SK-N-SH treated with all-trans-retinoic acid at 6 μM for 48 hours (cell line): ENCODE measurements around the gene ZEB2.
A peak's percentile ranks its signal among the peaks of the same experiment; 100 is the strongest.

ENCODE experiments used
- ATAC-seq: fragments of 200-7000 bp; cut with Tn5 transposase; 3 replicates; pipeline ENCODE4 v1.9.1; 2020; ENCODE audit warnings: mild to moderate bottlenecking, moderate library complexity
- ARNTL ChIP-seq: fragments of 450-650 bp; formaldehyde crosslinking; IDR thresholded peaks from 2 replicates; pipeline ENCODE4 v1.5.0; 2020; ENCODE audit warnings: low read depth, mild to moderate bottlenecking, moderate library complexity, borderline replicate concordance
- BACH2 ChIP-seq: fragments of 250-450 bp; sonication (Bioruptor Pico); IDR thresholded peaks from 2 replicates; pipeline ENCODE4 v1.9.0; 2021; ENCODE audit warnings: mild to moderate bottlenecking, borderline replicate concordance
- CSDC2 ChIP-seq: fragments of 250-450 bp; sonication (Bioruptor Pico); IDR thresholded peaks from 2 replicates; pipeline ENCODE4 v1.5.0; 2020; ENCODE audit warnings: mild to moderate bottlenecking, moderate library complexity
- ESRRG ChIP-seq: fragments of 250-450 bp; sonication (Bioruptor Pico); IDR thresholded peaks from 2 replicates; pipeline ENCODE4 v1.6.1; 2021; ENCODE audit warnings: mild to moderate bottlenecking
- GLIS3 ChIP-seq: fragments of 250-450 bp; sonication (Bioruptor Pico); IDR thresholded peaks from 2 replicates; pipeline ENCODE4 v1.5.0; 2020; ENCODE audit warnings: mild to moderate bottlenecking, moderate library complexity
- ISL1 ChIP-seq: fragments of 250-450 bp; sonication (Bioruptor Pico); IDR thresholded peaks from 2 replicates; pipeline ENCODE4 v2.1.2; 2022; ENCODE audit warnings: mild to moderate bottlenecking, moderate library complexity
- OSR1 ChIP-seq: fragments of 250-450 bp; sonication (Bioruptor Pico); IDR thresholded peaks from 2 replicates; pipeline ENCODE4 v1.8.0; 2022; ENCODE audit warnings: moderate library complexity, mild to moderate bottlenecking, inconsistent platforms
- PPARA ChIP-seq: fragments of 250-450 bp; sonication (Bioruptor Pico); IDR thresholded peaks from 2 replicates; pipeline ENCODE4 v1.5.0; 2020; ENCODE audit warnings: mild to moderate bottlenecking, borderline replicate concordance
- RARB ChIP-seq: fragments of 250-450 bp; sonication (Bioruptor Pico); IDR thresholded peaks from 2 replicates; pipeline ENCODE4 v1.8.0; 2021; ENCODE audit warnings: mild to moderate bottlenecking, moderate library complexity
- SNAI2 ChIP-seq: fragments of 250-450 bp; sonication (Bioruptor Pico); IDR thresholded peaks from 2 replicates; pipeline ENCODE4 v1.5.0; 2020; ENCODE audit warnings: mild to moderate bottlenecking, moderate library complexity
- TCF4 ChIP-seq: fragments of 250-450 bp; sonication (Bioruptor Pico); IDR thresholded peaks from 2 replicates; pipeline ENCODE4 v1.8.0; 2021; ENCODE audit warnings: mild to moderate bottlenecking, moderate library complexity, borderline replicate concordance
- ZC3H10 ChIP-seq: fragments of 250-450 bp; sonication (Bioruptor Pico); IDR thresholded peaks from 2 replicates; pipeline ENCODE4 v1.5.1; 2021; ENCODE audit warnings: mild to moderate bottlenecking, moderate library complexity
- ZFP3 ChIP-seq: fragments of 250-450 bp; sonication (Bioruptor Pico); IDR thresholded peaks from 2 replicates; pipeline ENCODE4 v1.5.0; 2020; ENCODE audit warnings: mild to moderate bottlenecking, moderate library complexity
- ZFP30 ChIP-seq: fragments of 450-650 bp; formaldehyde crosslinking; IDR thresholded peaks from 2 replicates; pipeline ENCODE4 v1.5.0; 2022; ENCODE audit warnings: mild to moderate bottlenecking, moderate library complexity
- ZNF565 ChIP-seq: fragments of 450-650 bp; formaldehyde crosslinking; conservative IDR thresholded peaks from 2 replicates; pipeline ENCODE4 v1.5.0; 2020; ENCODE audit warnings: low read depth, mild to moderate bottlenecking, moderate library complexity
- ZNF8 ChIP-seq: fragments of 450-650 bp; formaldehyde crosslinking; IDR thresholded peaks from 2 replicates; pipeline ENCODE4 v1.5.0; 2020; ENCODE audit warnings: mild to moderate bottlenecking, moderate library complexity
- TF ChIP-seq, protein P1 (sequence below): fragments of 250-450 bp; sonication (Bioruptor Pico); IDR thresholded peaks from 2 replicates; pipeline ENCODE4 v1.5.1; 2021; ENCODE audit warnings: mild to moderate bottlenecking, moderate library complexity
- TF ChIP-seq, protein P2 (sequence below): fragments of 250-450 bp; sonication (Bioruptor Pico); IDR thresholded peaks from 2 replicates; pipeline ENCODE4 v1.8.0; 2020; ENCODE audit warnings: mild to moderate bottlenecking, moderate library complexity, borderline replicate concordance
- TF ChIP-seq, protein P3 (sequence below): fragments of 250-450 bp; sonication (Bioruptor Pico); IDR thresholded peaks from 2 replicates; pipeline ENCODE4 v1.5.0; 2020; ENCODE audit warnings: mild to moderate bottlenecking, moderate library complexity
- TF ChIP-seq, protein P4 (sequence below): fragments of 250-450 bp; sonication (Bioruptor Pico); IDR thresholded peaks from 2 replicates; pipeline ENCODE4 v1.5.1; 2020; ENCODE audit warnings: low read depth, mild to moderate bottlenecking, moderate library complexity
- TF ChIP-seq, protein P5 (sequence below): fragments of 250-450 bp; sonication (Bioruptor Pico); IDR thresholded peaks from 2 replicates; pipeline ENCODE4 v1.8.0; 2021; ENCODE audit warnings: low read depth, mild to moderate bottlenecking, moderate library complexity, borderline replicate concordance

The ZEB2 gene

DNA sequence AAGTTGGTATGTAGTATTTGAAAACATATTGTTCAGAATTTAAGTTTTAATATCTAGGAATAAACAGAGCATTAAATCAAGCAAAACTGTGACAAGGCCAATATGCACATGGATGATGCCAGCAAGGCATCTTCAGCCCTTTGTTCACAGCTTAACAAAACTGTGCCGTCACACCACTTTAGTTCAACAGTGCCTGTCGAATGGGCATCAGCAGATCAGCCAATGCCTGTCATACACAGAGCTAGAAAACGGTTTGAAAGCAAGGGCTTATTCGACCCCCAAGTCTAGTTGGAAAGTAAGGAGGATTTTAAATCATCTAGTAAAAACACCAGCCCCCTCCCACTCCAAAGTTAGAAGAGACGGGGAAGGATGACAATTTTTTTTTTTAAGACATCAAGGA is 16.7 kb downstream of the ZEB2 start:
- TF ChIP-seq, protein P1, sequence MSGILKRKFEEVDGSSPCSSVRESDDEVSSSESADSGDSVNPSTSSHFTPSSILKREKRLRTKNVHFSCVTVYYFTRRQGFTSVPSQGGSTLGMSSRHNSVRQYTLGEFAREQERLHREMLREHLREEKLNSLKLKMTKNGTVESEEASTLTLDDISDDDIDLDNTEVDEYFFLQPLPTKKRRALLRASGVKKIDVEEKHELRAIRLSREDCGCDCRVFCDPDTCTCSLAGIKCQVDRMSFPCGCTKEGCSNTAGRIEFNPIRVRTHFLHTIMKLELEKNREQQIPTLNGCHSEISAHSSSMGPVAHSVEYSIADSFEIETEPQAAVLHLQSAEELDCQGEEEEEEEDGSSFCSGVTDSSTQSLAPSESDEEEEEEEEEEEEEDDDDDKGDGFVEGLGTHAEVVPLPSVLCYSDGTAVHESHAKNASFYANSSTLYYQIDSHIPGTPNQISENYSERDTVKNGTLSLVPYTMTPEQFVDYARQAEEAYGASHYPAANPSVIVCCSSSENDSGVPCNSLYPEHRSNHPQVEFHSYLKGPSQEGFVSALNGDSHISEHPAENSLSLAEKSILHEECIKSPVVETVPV = no peak
- TF ChIP-seq, protein P2, sequence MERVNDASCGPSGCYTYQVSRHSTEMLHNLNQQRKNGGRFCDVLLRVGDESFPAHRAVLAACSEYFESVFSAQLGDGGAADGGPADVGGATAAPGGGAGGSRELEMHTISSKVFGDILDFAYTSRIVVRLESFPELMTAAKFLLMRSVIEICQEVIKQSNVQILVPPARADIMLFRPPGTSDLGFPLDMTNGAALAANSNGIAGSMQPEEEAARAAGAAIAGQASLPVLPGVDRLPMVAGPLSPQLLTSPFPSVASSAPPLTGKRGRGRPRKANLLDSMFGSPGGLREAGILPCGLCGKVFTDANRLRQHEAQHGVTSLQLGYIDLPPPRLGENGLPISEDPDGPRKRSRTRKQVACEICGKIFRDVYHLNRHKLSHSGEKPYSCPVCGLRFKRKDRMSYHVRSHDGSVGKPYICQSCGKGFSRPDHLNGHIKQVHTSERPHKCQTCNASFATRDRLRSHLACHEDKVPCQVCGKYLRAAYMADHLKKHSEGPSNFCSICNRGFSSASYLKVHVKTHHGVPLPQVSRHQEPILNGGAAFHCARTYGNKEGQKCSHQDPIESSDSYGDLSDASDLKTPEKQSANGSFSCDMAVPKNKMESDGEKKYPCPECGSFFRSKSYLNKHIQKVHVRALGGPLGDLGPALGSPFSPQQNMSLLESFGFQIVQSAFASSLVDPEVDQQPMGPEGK (CRISPR knock-in tag) = no peak
- TF ChIP-seq ESRRG (CRISPR knock-in tag) (no peak), SNAI2 (CRISPR knock-in tag) (no peak), ZFP30 (CRISPR knock-in tag) (no peak), BACH2 (CRISPR knock-in tag) (no peak), ZNF8 (CRISPR knock-in tag) (no peak), ZNF565 (CRISPR knock-in tag) (no peak), RARB (CRISPR knock-in tag) (no peak), ZFP3 (no peak)
- TF ChIP-seq, protein P3, sequence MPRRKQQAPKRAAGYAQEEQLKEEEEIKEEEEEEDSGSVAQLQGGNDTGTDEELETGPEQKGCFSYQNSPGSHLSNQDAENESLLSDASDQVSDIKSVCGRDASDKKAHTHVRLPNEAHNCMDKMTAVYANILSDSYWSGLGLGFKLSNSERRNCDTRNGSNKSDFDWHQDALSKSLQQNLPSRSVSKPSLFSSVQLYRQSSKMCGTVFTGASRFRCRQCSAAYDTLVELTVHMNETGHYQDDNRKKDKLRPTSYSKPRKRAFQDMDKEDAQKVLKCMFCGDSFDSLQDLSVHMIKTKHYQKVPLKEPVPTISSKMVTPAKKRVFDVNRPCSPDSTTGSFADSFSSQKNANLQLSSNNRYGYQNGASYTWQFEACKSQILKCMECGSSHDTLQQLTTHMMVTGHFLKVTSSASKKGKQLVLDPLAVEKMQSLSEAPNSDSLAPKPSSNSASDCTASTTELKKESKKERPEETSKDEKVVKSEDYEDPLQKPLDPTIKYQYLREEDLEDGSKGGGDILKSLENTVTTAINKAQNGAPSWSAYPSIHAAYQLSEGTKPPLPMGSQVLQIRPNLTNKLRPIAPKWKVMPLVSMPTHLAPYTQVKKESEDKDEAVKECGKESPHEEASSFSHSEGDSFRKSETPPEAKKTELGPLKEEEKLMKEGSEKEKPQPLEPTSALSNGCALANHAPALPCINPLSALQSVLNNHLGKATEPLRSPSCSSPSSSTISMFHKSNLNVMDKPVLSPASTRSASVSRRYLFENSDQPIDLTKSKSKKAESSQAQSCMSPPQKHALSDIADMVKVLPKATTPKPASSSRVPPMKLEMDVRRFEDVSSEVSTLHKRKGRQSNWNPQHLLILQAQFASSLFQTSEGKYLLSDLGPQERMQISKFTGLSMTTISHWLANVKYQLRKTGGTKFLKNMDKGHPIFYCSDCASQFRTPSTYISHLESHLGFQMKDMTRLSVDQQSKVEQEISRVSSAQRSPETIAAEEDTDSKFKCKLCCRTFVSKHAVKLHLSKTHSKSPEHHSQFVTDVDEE (CRISPR knock-in tag) = no peak
- TF ChIP-seq, protein P4, sequence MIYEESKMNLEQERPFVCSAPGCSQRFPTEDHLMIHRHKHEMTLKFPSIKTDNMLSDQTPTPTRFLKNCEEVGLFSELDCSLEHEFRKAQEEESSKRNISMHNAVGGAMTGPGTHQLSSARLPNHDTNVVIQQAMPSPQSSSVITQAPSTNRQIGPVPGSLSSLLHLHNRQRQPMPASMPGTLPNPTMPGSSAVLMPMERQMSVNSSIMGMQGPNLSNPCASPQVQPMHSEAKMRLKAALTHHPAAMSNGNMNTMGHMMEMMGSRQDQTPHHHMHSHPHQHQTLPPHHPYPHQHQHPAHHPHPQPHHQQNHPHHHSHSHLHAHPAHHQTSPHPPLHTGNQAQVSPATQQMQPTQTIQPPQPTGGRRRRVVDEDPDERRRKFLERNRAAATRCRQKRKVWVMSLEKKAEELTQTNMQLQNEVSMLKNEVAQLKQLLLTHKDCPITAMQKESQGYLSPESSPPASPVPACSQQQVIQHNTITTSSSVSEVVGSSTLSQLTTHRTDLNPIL (CRISPR knock-in tag) = no peak
- no peak for ATAC-seq

DNA sequence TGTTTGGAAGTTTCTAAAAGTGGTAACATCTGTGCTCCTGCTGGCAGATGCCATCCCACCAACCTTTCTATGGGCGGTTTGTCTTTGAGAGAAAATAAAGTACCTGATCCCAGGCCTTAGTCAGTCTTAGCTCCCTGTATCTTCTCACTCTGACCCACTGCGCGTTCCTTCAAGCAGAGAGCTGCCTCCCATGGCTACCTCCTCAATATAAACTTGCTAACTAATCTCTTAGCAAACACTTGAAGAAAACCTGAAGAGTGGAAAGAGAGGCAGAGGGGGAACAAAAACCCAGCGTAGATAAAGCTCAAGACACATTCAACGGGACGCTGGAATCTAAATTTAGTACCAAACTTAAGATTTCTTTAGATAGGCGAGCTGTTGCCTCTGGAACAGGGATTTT is 17.6 kb downstream of the ZEB2 start:
- no peak for ATAC-seq
- TF ChIP-seq ISL1 (CRISPR knock-in tag) (no peak), GLIS3 (CRISPR knock-in tag) (no peak), ZFP3 (no peak), ZNF565 (CRISPR knock-in tag) (no peak), SNAI2 (CRISPR knock-in tag) (no peak), OSR1 (CRISPR knock-in tag) (no peak), RARB (CRISPR knock-in tag) (no peak), ESRRG (CRISPR knock-in tag) (no peak), PPARA (CRISPR knock-in tag) (no peak), TCF4 (CRISPR knock-in tag) (no peak), BACH2 (CRISPR knock-in tag) (no peak)

DNA sequence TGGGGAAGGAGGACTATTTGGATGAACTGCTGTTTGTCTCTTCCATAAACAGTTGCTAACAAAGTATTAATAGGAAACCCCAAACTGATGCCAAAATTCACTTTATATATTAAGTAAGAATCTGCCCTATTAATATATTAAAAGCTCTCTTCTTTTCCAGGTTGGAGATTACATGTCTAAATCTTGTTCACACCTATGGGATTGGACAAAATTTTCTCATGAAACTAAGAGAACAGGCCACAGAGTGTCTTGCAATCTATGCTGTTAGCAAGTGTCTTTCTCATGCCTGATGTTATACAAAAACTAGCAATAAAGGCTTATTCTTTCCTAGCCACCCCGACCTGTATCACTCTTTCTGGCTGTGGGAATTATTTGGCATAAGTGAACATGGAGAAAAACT is 18.3 kb downstream of the ZEB2 start:
- no peak for TF ChIP-seq BACH2 (CRISPR knock-in tag)
- TF ChIP-seq CSDC2 = no peak
- no peak for TF ChIP-seq PPARA (CRISPR knock-in tag)
- TF ChIP-seq ARNTL (CRISPR knock-in tag) = no peak
- TF ChIP-seq ISL1 (CRISPR knock-in tag) = no peak

DNA sequence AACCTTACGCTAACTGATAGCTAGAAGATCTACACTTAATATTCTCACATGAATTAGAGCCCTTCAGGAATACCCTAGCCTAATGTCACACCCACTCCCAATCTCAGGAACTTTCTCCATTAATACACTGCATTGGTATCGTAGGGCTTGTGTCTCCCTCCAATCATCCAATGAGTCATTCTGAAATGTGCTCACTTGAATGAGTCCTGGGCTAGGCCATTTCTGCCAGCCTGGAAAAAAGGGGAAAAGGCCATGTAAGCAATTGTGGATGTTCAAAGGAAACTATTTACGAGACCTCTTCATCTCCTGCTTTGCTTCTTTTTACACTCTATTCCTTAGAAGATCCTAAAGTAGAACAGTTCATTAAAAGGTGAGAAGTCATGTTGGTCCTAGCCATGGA is 18.8 kb downstream of the ZEB2 start:
- ATAC-seq = peak; percentile 31; the same call in 1 of the 3 replicates
- TF ChIP-seq, protein P2 (CRISPR knock-in tag) = no peak
- TF ChIP-seq, protein P1 = no peak
- TF ChIP-seq ZFP30 (CRISPR knock-in tag) (no peak), ISL1 (CRISPR knock-in tag) (no peak), ARNTL (CRISPR knock-in tag) (no peak), ZNF8 (CRISPR knock-in tag) (no peak), ZNF565 (CRISPR knock-in tag) (no peak), ESRRG (CRISPR knock-in tag) (no peak), RARB (CRISPR knock-in tag) (no peak), GLIS3 (CRISPR knock-in tag) (no peak), ZC3H10 (CRISPR knock-in tag) (no peak), TCF4 (CRISPR knock-in tag) (no peak)
- TF ChIP-seq, protein P5, sequence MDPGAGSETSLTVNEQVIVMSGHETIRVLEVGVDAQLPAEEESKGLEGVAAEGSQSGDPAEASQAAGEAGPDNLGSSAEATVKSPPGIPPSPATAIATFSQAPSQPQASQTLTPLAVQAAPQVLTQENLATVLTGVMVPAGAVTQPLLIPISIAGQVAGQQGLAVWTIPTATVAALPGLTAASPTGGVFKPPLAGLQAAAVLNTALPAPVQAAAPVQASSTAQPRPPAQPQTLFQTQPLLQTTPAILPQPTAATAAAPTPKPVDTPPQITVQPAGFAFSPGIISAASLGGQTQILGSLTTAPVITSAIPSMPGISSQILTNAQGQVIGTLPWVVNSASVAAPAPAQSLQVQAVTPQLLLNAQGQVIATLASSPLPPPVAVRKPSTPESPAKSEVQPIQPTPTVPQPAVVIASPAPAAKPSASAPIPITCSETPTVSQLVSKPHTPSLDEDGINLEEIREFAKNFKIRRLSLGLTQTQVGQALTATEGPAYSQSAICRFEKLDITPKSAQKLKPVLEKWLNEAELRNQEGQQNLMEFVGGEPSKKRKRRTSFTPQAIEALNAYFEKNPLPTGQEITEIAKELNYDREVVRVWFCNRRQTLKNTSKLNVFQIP = no peak

More for the DNA sequence above, 18.3 kb downstream of the ZEB2 start:
- no peak for ATAC-seq
